ENCODE measurements around the gene CD28.

CD28 gene

GRCh38 chr2:203720915-203721672 lies 14.7 kb downstream of the CD28 start:
- TF ChIP-seq CTCF (IDR thresholded peaks at IDR 0.05; ENCODE audit: insufficient read depth, low read depth, low read length, missing control alignments) = no peak
- no peak for DNase-seq (ENCODE audit: low read depth)
- H3K4me3 ChIP-seq (ENCODE audit: low read depth, low read length) = no peak overlapping the region

GRCh38 chr2:203721781-203722300 lies 15.4 kb downstream of the CD28 start:
- no peak for DNase-seq (ENCODE audit: low read depth)
- no peak for TF ChIP-seq CTCF (IDR thresholded peaks at IDR 0.05; ENCODE audit: insufficient read depth, low read depth, low read length, missing control alignments)
- no peak overlapping the region for H3K4me3 ChIP-seq (ENCODE audit: low read depth, low read length)

- DNase-seq (ENCODE audit: low read depth) = no peak
- no peak overlapping the region for H3K4me3 ChIP-seq (ENCODE audit: low read depth, low read length)
- no peak for TF ChIP-seq CTCF (IDR thresholded peaks at IDR 0.05; ENCODE audit: insufficient read depth, low read depth, low read length, missing control alignments)
Measured at GRCh38 chr2:203722411-203722810, 16.0 kb downstream of the CD28 start.

- H3K4me3 ChIP-seq (ENCODE audit: low read depth, low read length) = no peak overlapping the region
- DNase-seq (ENCODE audit: low read depth) = no peak
- no peak for TF ChIP-seq CTCF (IDR thresholded peaks at IDR 0.05; ENCODE audit: insufficient read depth, low read depth, low read length, missing control alignments)
Measured at GRCh38 chr2:203728321-203728720, 21.9 kb downstream of the CD28 start.

GRCh38 chr2:203730076-203730729 lies 23.8 kb downstream of the CD28 start:
- no peak overlapping the region for H3K4me3 ChIP-seq (ENCODE audit: low read depth, low read length)
- TF ChIP-seq CTCF (IDR thresholded peaks at IDR 0.05; ENCODE audit: insufficient read depth, low read depth, low read length, missing control alignments) = no peak
- DNase-seq (ENCODE audit: low read depth) = peak; percentile 49

- no peak for DNase-seq (ENCODE audit: low read depth)
- no peak for TF ChIP-seq CTCF (IDR thresholded peaks at IDR 0.05; ENCODE audit: insufficient read depth, low read depth, low read length, missing control alignments)
- H3K4me3 ChIP-seq (ENCODE audit: low read depth, low read length) = no peak overlapping the region
Measured at GRCh38 chr2:203730883-203731282, 24.4 kb downstream of the CD28 start.
